ENCODE measurements around the gene CNTN5. TPM values are rescaled to one million over a fixed set of nuclear protein-coding genes. Genes with fewer than 3 reads are reported as not detected.

Gene CNTN5
- total and polyA plus RNA-seq, 2 donors (not counting 1 experiment from before 2014, with no cell fraction given), result 0.17 TPM; not detected in 1

DNA sequence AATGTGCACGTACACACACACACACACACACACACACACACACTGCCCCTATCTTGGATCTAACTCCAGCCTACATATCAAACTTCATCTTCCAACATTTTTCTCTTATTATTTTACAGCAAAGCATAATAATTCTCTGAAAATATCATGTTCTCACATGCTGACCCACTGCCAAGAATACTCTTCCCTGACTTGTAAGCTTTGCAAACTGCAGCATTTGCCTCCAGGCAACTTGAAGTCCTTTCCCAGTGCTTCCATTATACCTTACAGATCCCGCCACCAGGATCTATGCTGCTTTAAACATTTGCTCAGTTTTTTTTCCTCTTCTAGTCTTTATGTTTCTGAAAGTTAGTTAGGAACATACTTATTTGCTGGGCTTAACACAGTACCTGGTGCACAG, 1183.0 kb downstream of the CNTN5 start:
- Histone ChIP-seq H2AFZ (ENCODE audit: low read length) (no peak overlapping the region), H3K4me3 (replicated peaks in 1 of 4; ENCODE audit: control extremely low read depth in 1 of 4, insufficient read depth in 1 of 4, low read depth in 3 of 4, low read length in 4 of 4) (no peak overlapping the region), H4K20me1 (ENCODE audit: control insufficient read depth, extremely low read depth, insufficient read depth, low read length) (no peaks in the 10 kb centered on the region), H3K4me1 (ENCODE audit: control insufficient read depth, extremely low read depth, insufficient read depth, low read length) (no peaks in the 10 kb centered on the region), H3K9ac (ENCODE audit: insufficient read depth, low read length) (no peak overlapping the region), H3K79me2 (ENCODE audit: control insufficient read depth, insufficient read depth, low read length) (no peaks in the 10 kb centered on the region), H3K27me3 (ENCODE audit: control insufficient read depth, insufficient read depth, low read length) (no peaks in the 10 kb centered on the region), H3K9me3 (ENCODE audit: control insufficient read depth, insufficient read depth, low read depth, low read length) (no peaks in the 10 kb centered on the region), H3K27ac (ENCODE audit: insufficient read depth, low read length) (no peak overlapping the region), H3K4me2 (ENCODE audit: extremely low read depth, insufficient read depth, low read length) (no peak overlapping the region), H3K36me3 (ENCODE audit: control insufficient read depth, insufficient read depth, low read length) (no peaks in the 10 kb centered on the region)
- TF ChIP-seq, protein P1, sequence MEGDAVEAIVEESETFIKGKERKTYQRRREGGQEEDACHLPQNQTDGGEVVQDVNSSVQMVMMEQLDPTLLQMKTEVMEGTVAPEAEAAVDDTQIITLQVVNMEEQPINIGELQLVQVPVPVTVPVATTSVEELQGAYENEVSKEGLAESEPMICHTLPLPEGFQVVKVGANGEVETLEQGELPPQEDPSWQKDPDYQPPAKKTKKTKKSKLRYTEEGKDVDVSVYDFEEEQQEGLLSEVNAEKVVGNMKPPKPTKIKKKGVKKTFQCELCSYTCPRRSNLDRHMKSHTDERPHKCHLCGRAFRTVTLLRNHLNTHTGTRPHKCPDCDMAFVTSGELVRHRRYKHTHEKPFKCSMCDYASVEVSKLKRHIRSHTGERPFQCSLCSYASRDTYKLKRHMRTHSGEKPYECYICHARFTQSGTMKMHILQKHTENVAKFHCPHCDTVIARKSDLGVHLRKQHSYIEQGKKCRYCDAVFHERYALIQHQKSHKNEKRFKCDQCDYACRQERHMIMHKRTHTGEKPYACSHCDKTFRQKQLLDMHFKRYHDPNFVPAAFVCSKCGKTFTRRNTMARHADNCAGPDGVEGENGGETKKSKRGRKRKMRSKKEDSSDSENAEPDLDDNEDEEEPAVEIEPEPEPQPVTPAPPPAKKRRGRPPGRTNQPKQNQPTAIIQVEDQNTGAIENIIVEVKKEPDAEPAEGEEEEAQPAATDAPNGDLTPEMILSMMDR (conservative IDR thresholded peaks at IDR 0.05 in 1 of 2, IDR thresholded peaks at IDR 0.05 in 1 of 2; ENCODE audit: low read depth in 1 of 2, low read length in 2 of 2), result no peak
- no peak for TF ChIP-seq EZH2 (IDR thresholded peaks at IDR 0.05; ENCODE audit: low read length, missing control alignments)
- DNase-seq (ENCODE audit: low read depth in 2 of 2), result no peak

DNA sequence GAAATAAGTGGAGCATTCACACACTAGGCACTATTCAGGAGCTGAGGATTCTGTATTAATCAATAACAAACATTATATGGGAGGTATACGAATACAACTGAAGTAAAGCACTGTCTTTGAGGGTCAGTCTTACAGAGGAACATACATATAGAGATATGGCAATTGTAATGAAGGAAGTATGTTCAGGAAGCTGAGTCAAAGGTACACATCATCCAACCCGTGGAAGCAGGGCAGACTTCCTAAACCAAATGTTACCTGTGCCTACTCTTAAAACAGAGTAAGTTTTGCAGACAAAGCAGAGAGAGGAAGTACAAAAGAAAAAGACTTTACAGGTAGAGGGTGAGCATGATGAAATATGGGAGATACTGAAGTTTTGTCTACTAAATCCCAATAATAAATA, 1185.2 kb downstream of the CNTN5 start:
- TF ChIP-seq, protein P1 (conservative IDR thresholded peaks at IDR 0.05 in 1 of 2, IDR thresholded peaks at IDR 0.05 in 1 of 2; ENCODE audit: low read depth in 1 of 2, low read length in 2 of 2), result no peak
- no peak for TF ChIP-seq EZH2 (IDR thresholded peaks at IDR 0.05; ENCODE audit: low read length, missing control alignments)
- Histone ChIP-seq H3K4me2 (ENCODE audit: extremely low read depth, insufficient read depth, low read length) (no peak overlapping the region), H3K27ac (ENCODE audit: insufficient read depth, low read length) (no peak overlapping the region), H3K27me3 (ENCODE audit: control insufficient read depth, insufficient read depth, low read length) (no peaks in the 10 kb centered on the region), H3K4me1 (ENCODE audit: control insufficient read depth, extremely low read depth, insufficient read depth, low read length) (no peaks in the 10 kb centered on the region), H3K79me2 (ENCODE audit: control insufficient read depth, insufficient read depth, low read length) (no peaks in the 10 kb centered on the region), H3K9me3 (ENCODE audit: control insufficient read depth, insufficient read depth, low read depth, low read length) (no peaks in the 10 kb centered on the region), H4K20me1 (ENCODE audit: control insufficient read depth, extremely low read depth, insufficient read depth, low read length) (no peaks in the 10 kb centered on the region), H3K4me3 (replicated peaks in 1 of 4; ENCODE audit: control extremely low read depth in 1 of 4, insufficient read depth in 1 of 4, low read depth in 3 of 4, low read length in 4 of 4) (no peak overlapping the region), H3K36me3 (ENCODE audit: control insufficient read depth, insufficient read depth, low read length) (no peaks in the 10 kb centered on the region), H2AFZ (ENCODE audit: low read length) (no peak overlapping the region), H3K9ac (ENCODE audit: insufficient read depth, low read length) (no peak overlapping the region)
- DNase-seq (ENCODE audit: low read depth in 2 of 2), result no peak

DNA sequence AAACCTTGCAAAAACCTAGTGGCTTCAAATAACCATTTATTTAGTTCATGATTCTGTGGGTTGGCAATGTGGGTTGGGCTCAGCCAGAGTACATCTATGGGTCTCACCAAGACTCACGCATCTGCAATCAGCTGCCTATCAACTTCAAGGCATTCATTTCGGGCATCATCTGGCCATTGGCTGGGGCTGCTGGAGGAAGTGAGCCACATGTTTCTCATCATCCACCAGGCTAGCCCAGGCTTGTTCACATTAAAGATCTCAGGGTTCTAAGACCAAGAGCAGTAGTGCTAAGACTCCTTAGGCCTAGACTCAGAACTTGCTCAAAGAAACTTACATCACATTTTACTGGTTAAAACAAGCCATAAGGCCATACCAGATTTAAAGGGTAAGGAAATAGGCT, 1187.5 kb downstream of the CNTN5 start:
- TF ChIP-seq, protein P1 (conservative IDR thresholded peaks at IDR 0.05 in 1 of 2, IDR thresholded peaks at IDR 0.05 in 1 of 2; ENCODE audit: low read depth in 1 of 2, low read length in 2 of 2), result no peak
- TF ChIP-seq EZH2 (IDR thresholded peaks at IDR 0.05; ENCODE audit: low read length, missing control alignments), result no peak
- H3K9me3 ChIP-seq (ENCODE audit: control insufficient read depth, insufficient read depth, low read depth, low read length), result no peaks in the 10 kb centered on the region
- H3K27ac ChIP-seq (ENCODE audit: insufficient read depth, low read length), result no peak overlapping the region
- H2AFZ ChIP-seq (ENCODE audit: low read length), result no peak overlapping the region
- no peaks in the 10 kb centered on the region for H3K4me1 ChIP-seq (ENCODE audit: control insufficient read depth, extremely low read depth, insufficient read depth, low read length)
- no peaks in the 10 kb centered on the region for H3K36me3 ChIP-seq (ENCODE audit: control insufficient read depth, insufficient read depth, low read length)
- H3K27me3 ChIP-seq (ENCODE audit: control insufficient read depth, insufficient read depth, low read length), result no peaks in the 10 kb centered on the region
- no peak overlapping the region for H3K4me2 ChIP-seq (ENCODE audit: extremely low read depth, insufficient read depth, low read length)
- DNase-seq (ENCODE audit: low read depth in 2 of 2), result no peak
- H3K4me3 ChIP-seq (replicated peaks in 1 of 4; ENCODE audit: control extremely low read depth in 1 of 4, insufficient read depth in 1 of 4, low read depth in 3 of 4, low read length in 4 of 4), result no peak overlapping the region
- no peak overlapping the region for H3K9ac ChIP-seq (ENCODE audit: insufficient read depth, low read length)
- H3K79me2 ChIP-seq (ENCODE audit: control insufficient read depth, insufficient read depth, low read length), result no peaks in the 10 kb centered on the region
- H4K20me1 ChIP-seq (ENCODE audit: control insufficient read depth, extremely low read depth, insufficient read depth, low read length), result no peaks in the 10 kb centered on the region
